HFFc6 (cell line): ENCODE data around the gene APOBEC3H. TPM values are rescaled to one million over a fixed set of nuclear protein-coding genes. Genes with fewer than 3 reads are reported as not detected.

Source experiments
- DNase-seq: peaks from one replicate; pipeline ENCODE4 v3.0.0-alpha.2; 2018
- H3K27ac Mint-ChIP-seq: 2 replicates; pipeline ENCODE4 v1.8.0; 2020; ENCODE audit warnings: mild to moderate bottlenecking, mixed read lengths
- H3K27me3 Mint-ChIP-seq: 2 replicates; pipeline ENCODE4 v1.8.0; 2021; ENCODE audit warnings: mild to moderate bottlenecking, moderate library complexity, mixed read lengths; ENCODE audit not compliant: insufficient read depth
- H3K36me3 Mint-ChIP-seq: 2 replicates; pipeline ENCODE4 v1.8.0; 2021; ENCODE audit warnings: low read depth, mixed read lengths
- H3K4me1 Mint-ChIP-seq: 2 replicates; pipeline ENCODE4 v1.8.0; 2020; ENCODE audit warnings: low read depth, mixed read lengths
- H3K4me3 Mint-ChIP-seq: 2 replicates; pipeline ENCODE4 v1.8.0; 2020; ENCODE audit warnings: mild to moderate bottlenecking, moderate library complexity, mixed read lengths
- H3K9me3 Mint-ChIP-seq: 2 replicates; pipeline ENCODE4 v1.8.0; 2020; ENCODE audit warnings: mild to moderate bottlenecking, mixed read lengths
- CTCF ChIP-seq: fragments of 200-600 bp; sonication (generic); IDR thresholded peaks from 2 replicates; pipeline ENCODE4 v1.5.0; 2021; ENCODE audit warnings: antibody characterized with exemption, mild to moderate bottlenecking
- total RNA-seq, 6 experiments: library from RNA; stranded (reverse); fragmentation: NEBNext Ultra II Directional; extraction: Animal tissue kit (Norgen Biotek cat#: 25700); gene quantifications; 2 replicates in 1 of 6; 3 replicates in 5 of 6; pipeline ENCODE4 v1.2.3, GENCODE V29; 2021

The APOBEC3H gene
- total RNA-seq, 6 experiments from 2014 or later, result 0.33 to 0.37 TPM; not detected in 4

DNA sequence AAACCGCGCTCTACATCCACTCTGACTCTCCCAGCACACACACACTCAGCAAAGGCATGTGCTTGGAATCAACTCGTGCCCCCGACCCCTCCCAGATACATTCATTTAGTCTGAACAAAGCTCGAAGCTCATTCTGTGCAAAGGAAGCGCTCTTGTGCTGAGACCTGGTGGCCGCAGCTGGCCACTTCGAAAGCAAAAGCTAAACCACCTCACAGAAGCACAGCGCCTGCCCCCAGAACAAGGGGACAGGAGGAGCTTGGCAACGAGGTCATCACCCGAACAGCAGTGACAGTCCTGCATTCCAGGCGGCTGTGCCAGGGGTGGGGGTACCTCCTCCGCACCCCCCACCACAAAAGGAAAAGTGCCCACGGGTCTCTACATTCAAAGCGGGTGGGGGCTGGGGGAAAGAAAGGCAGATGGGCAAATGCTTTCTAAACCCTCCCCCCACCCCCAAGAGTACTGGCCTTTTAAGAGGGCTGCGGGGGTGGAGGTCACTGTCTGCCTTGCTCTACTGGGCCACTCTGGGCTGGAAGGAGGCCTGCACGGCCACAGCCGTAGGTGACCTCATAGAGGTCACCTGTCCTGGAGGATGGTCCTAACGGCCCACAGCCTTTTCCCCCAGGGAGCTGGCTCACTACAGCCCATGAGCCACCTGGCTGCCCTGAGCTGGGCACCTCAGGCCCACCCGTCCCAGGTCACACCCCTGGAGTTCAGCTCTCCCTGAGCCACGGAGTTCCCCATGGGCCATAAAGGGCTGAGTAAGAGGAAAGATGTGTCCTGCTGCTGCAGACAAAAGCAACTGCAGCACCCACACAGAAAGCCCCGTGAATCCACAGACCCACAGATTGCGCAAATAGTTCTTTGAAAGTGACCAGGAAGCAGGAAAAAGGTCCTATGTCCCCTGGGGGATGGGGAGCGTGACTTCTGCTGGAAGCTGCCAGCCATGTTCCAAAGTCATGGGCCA, 34.1 kb downstream of the APOBEC3H start:
- no peak for DNase-seq
- no peaks in the 10 kb centered on the region for H3K9me3 Mint-ChIP-seq
- H3K36me3 Mint-ChIP-seq, result no peaks in the 10 kb centered on the region
- no peak overlapping the region for H3K27ac Mint-ChIP-seq
- no peak for TF ChIP-seq CTCF
- no peak overlapping the region for H3K4me3 Mint-ChIP-seq
- H3K27me3 Mint-ChIP-seq, result peaks cover 8% of the 10 kb centered on the region
- H3K4me1 Mint-ChIP-seq, result no peaks in the 10 kb centered on the region

- no peaks in the 10 kb centered on the region for H3K36me3 Mint-ChIP-seq
- H3K27ac Mint-ChIP-seq, result no peak overlapping the region
- H3K4me3 Mint-ChIP-seq, result no peak overlapping the region
- H3K4me1 Mint-ChIP-seq, result no peaks in the 10 kb centered on the region
- TF ChIP-seq CTCF, result no peak
- H3K27me3 Mint-ChIP-seq, result peaks cover 4% of the 10 kb centered on the region
- no peak for DNase-seq
- no peaks in the 10 kb centered on the region for H3K9me3 Mint-ChIP-seq
These were observed 35.2 kb downstream of the APOBEC3H start for GRCh38 chr22:39132281-39132680.

- TF ChIP-seq CTCF, result no peak
- no peaks in the 10 kb centered on the region for H3K4me1 Mint-ChIP-seq
- no peaks in the 10 kb centered on the region for H3K36me3 Mint-ChIP-seq
- no peak overlapping the region for H3K27ac Mint-ChIP-seq
- H3K27me3 Mint-ChIP-seq, result peaks cover 4% of the 10 kb centered on the region
- no peak overlapping the region for H3K4me3 Mint-ChIP-seq
- no peaks in the 10 kb centered on the region for H3K9me3 Mint-ChIP-seq
- DNase-seq, result no peak
These were observed 36.0 kb downstream of the APOBEC3H start for GRCh38 chr22:39132871-39133524.

- no peak for TF ChIP-seq CTCF
- no peak for DNase-seq
- H3K9me3 Mint-ChIP-seq, result no peaks in the 10 kb centered on the region
- no peak overlapping the region for H3K4me3 Mint-ChIP-seq
- H3K4me1 Mint-ChIP-seq, result no peaks in the 10 kb centered on the region
- peaks cover 3% of the 10 kb centered on the region for H3K27me3 Mint-ChIP-seq
- no peaks in the 10 kb centered on the region for H3K36me3 Mint-ChIP-seq
- no peak overlapping the region for H3K27ac Mint-ChIP-seq
These were observed 36.8 kb downstream of the APOBEC3H start for GRCh38 chr22:39133871-39134270.

DNA sequence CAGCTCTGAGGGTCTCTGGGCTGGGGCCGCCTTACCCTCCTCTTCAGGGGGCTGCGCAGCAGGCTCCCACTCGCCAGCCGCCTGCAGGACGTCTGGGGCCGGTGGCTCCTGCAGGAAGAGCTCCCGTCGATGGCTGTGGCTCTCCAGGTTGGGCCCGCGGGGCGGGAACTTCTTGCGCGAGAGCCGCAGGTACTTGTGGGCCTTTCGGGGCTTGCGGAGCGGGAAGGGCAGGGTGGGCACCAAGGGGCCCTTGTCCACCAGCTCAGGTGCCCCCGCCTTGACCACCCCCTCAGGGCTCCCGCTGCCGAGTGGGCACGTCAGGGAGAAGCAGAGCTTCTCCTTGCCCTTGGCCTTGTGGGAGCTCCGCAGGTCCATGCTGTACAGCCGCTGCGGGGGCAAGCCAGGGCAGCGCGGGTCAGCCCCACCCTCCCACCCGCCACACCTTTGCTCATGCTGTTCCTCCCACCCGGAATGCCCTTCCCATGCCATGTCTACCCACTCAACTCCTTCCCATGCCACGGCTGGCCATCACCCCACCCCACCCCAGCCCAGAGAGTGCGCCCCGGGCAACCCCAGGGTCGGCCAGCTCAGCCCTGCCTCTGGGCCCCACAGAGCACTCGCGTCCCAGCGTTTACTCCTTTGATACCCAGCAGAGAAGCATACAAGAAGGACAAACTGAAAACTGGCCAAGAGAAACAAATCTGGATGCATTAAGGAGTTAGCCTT, 37.5 kb downstream of the APOBEC3H start:
- Mint-ChIP-seq H3K9me3 (no peaks in the 10 kb centered on the region), H3K27ac (no peak overlapping the region), H3K4me3 (no peak overlapping the region), H3K27me3 (peaks cover 2% of the 10 kb centered on the region), H3K36me3 (no peaks in the 10 kb centered on the region), H3K4me1 (no peaks in the 10 kb centered on the region)
- no peak for TF ChIP-seq CTCF
- DNase-seq, result no peak
